ENCODE results near the gene CHD2. TPM values are rescaled to one million over a fixed set of nuclear protein-coding genes. Genes with fewer than 3 reads are reported as not detected.

CHD2 gene
- total and polyA plus RNA-seq, 2 donors (not counting 3 experiments of a cell fraction or from before 2014, with no cell fraction given) = 53.8 to 97.9 TPM

GRCh38 chr15:92936138-92936537, 36.0 kb downstream of the CHD2 start:
- Histone ChIP-seq H3K27ac (ENCODE audit: insufficient read depth, low read depth, low read length) (no peak overlapping the region), H3K4me1 (ENCODE audit: control insufficient read depth, extremely low read depth, insufficient read depth, low read length) (no peaks in the 10 kb centered on the region), H2AFZ (ENCODE audit: low read depth, low read length) (no peak overlapping the region), H3K36me3 (ENCODE audit: control insufficient read depth in 2 of 2, extremely low read depth in 1 of 2, insufficient read depth in 2 of 2, low read length in 2 of 2) (peaks cover 30 to 34% of the 10 kb centered on the region in 2 experiments), H3K9me3 (replicated peaks; ENCODE audit: control insufficient read depth, insufficient read depth, low read length) (no peaks in the 10 kb centered on the region), H3K79me2 (ENCODE audit: control insufficient read depth, insufficient read depth, low read length) (peaks cover 64% of the 10 kb centered on the region), H3K9ac (replicated peaks; ENCODE audit: extremely low read depth, insufficient read depth, low read length) (no peak overlapping the region), H3K4me3 (replicated peaks in 1 of 3; ENCODE audit: insufficient read depth in 1 of 3, low read depth in 1 of 3, low read length in 3 of 3) (no peak overlapping the region), H3K27me3 (ENCODE audit: control insufficient read depth in 2 of 2, insufficient read depth in 2 of 2, low read length in 2 of 2) (no peaks in the 10 kb centered on the region), H3K4me2 (ENCODE audit: insufficient read depth, low read length) (no peak overlapping the region), H3K9me1 (replicated peaks; ENCODE audit: control insufficient read depth, extremely low read depth, insufficient read depth, low read length) (no peaks in the 10 kb centered on the region), H4K20me1 (replicated peaks; ENCODE audit: control insufficient read depth, extremely low read depth, insufficient read depth, low read length) (no peaks in the 10 kb centered on the region)
- FAIRE-seq (no peak), DNase-seq (ENCODE audit: low read depth, low spot score) (no peak)
- dilution Hi-C loops (cut with MboI; ENCODE audit: extremely low pct_ligation_motif_present, low sequenced_read_pairs) = no loop called here
- ChIA-PET POLR2A (no interaction called here), CTCF (interaction anchor here (0.8 kb wide), 1 partner anchor 17 kb away, joined by 3 read pairs; no protein-coding TSS in a partner anchor)
- BruUV-seq (replicated peaks) = no TSS peak
- TF ChIP-seq GATA2 (IDR thresholded peaks at IDR 0.05; ENCODE audit: insufficient read depth, insufficient read length, low read depth, low read length) (no peak), POLR2AphosphoS5 (IDR thresholded peaks at IDR 0.05; ENCODE audit: insufficient read depth, low read depth, low read length) (no peak), MAX (IDR thresholded peaks at IDR 0.05; ENCODE audit: insufficient read depth, insufficient read length) (no peak), POLR2A (IDR thresholded peaks at IDR 0.05; ENCODE audit: low read depth, low read length) (no peak), JUN (IDR thresholded peaks at IDR 0.05; ENCODE audit: borderline replicate concordance, insufficient read depth, insufficient read length, low read depth) (no peak), MYC (IDR thresholded peaks at IDR 0.05; ENCODE audit: low read depth, low read length) (no peak)
- TF ChIP-seq, protein P1, sequence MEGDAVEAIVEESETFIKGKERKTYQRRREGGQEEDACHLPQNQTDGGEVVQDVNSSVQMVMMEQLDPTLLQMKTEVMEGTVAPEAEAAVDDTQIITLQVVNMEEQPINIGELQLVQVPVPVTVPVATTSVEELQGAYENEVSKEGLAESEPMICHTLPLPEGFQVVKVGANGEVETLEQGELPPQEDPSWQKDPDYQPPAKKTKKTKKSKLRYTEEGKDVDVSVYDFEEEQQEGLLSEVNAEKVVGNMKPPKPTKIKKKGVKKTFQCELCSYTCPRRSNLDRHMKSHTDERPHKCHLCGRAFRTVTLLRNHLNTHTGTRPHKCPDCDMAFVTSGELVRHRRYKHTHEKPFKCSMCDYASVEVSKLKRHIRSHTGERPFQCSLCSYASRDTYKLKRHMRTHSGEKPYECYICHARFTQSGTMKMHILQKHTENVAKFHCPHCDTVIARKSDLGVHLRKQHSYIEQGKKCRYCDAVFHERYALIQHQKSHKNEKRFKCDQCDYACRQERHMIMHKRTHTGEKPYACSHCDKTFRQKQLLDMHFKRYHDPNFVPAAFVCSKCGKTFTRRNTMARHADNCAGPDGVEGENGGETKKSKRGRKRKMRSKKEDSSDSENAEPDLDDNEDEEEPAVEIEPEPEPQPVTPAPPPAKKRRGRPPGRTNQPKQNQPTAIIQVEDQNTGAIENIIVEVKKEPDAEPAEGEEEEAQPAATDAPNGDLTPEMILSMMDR (IDR thresholded peaks at IDR 0.05; ENCODE audit: extremely low read depth in 1 of 2, insufficient read depth in 1 of 2, low read depth in 1 of 2, low read length in 2 of 2) = no peak
- intact Hi-C loops (cut with micrococcal nuclease) = no loop called here
